HG03064 (cell line): ENCODE measurements around the gene HOXA11.

ENCODE experiments used
- ATAC-seq: cut with Tn5 transposase; IDR thresholded peaks from one replicate; pipeline ENCODE4 v1.9.1; 2021; ENCODE audit warnings: low read depth; ENCODE audit not compliant: unreplicated experiment

HOXA11 gene

GRCh38 chr7:27148756-27149641 lies 36.0 kb downstream of the HOXA11 start:
- no peak for ATAC-seq

DNA sequence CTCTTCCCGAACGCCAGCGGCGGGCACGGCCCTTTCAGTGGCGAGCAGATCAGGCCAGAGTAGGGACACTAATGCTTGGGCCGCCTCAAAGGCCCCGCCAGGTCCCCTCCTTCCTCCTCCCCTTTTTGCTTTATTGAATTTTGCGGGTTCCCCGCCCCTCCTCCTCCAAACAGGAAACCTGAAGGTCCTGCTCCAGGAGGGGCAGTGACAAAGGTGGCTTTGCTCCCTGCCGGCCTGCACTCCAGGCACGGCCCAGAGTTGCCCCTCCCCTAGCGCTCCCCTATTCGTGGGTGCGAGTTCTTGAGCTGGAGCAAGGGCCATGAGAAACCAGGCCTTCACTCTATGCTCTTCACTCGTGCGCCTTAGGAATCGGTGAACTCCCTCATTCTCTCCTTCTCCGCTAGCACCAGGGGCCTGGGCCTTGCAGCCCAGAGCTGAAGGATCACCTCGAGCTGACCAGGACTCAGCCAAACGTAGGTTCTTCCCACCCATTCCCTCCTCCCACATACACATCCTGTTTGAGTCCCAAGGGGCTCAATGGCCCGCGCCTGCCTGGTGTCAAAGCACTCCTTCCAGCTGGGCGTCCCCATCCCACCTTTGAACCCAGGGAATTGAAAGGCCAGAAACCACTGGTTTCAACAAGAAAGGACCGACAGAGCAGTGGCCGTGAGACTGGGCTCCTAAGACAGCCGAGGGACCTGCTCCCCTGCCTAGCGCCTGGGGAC lies 36.8 kb downstream of the HOXA11 start:
- no peak for ATAC-seq

DNA sequence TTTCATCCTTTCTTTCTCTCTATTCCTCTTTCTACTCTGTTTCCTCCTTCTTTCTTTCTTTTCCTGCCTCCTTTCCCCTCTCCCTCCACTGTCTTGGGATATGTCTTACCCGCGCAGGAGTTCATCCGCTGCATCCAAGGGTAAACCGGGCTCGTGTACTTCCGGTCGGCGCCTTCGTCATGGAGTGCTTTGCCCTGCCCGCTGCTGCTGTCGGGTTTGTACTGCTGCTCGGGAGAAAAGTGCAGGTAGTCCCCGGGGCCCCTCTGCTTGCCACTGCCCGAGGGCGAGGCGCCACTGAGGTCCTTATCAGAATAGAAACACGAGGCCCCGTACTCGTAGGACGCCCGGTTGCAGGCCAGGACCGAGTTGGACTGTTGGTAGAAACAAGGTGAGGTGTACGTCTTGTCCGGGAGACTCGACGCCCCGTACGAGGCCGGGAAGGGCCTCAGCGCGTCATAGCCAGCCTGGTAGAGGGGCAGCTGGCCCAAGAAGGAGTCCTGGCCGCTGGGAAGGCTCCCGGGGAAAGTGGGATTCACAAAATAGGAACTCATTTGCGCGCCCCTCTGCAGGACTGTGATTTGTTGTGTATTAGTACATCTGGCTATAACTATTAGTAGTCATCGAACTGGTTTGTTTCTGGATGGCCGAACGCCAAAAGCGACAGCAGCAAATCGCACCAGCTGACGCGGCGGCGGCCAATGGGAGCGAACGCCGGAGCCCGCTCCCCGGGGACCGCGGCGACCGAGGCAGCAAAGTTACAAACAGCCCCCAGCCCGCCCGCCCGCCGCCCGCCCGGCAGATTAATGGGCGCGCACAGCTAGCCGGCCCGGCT lies 37.6 kb downstream of the HOXA11 start, which contains the start of gene HOXA6:
Gene HOXA6 (minus strand): TSS at position 576 of the 832 bp plus-strand sequence. CDS start 25 bp downstream, at position 551.
- no peak for ATAC-seq

DNA sequence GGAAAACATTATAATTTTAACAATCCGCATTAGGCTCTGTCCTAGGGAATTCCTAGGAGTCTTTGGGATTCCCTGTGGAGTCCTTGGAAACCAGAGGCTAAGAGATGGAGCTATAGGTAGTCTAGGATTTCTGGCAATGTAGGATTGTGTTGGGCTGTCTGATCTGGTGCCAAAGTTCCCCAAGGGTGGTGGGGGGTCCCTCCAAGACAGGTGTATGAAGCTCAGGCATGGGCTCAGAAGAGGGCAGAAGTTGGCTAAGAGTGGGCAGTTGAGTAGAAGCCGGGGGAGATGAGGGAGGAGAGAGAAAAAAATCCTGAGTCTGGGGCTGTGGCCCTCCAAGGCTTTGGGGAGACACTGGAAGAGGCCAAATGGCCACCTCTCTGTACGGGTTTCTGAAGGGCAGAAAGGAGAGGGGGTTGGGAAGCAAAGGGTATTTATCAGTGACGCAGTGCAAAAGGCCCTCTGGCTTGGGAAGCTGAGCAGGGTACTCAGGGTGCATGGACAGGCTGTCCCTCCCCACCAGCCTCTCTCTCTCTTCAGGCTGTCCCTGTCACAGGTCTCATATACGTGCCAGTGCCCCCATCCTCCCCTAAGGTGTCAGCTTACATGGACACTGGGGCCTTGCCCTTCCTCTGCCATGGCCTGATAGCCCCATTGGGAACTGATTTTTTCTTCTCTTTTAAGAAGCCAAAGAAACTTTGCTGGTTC lies 38.4 kb downstream of the HOXA11 start:
- ATAC-seq, result no peak

GRCh38 chr7:27145914-27146412 lies 39.1 kb downstream of the HOXA11 start:
- no peak for ATAC-seq

DNA sequence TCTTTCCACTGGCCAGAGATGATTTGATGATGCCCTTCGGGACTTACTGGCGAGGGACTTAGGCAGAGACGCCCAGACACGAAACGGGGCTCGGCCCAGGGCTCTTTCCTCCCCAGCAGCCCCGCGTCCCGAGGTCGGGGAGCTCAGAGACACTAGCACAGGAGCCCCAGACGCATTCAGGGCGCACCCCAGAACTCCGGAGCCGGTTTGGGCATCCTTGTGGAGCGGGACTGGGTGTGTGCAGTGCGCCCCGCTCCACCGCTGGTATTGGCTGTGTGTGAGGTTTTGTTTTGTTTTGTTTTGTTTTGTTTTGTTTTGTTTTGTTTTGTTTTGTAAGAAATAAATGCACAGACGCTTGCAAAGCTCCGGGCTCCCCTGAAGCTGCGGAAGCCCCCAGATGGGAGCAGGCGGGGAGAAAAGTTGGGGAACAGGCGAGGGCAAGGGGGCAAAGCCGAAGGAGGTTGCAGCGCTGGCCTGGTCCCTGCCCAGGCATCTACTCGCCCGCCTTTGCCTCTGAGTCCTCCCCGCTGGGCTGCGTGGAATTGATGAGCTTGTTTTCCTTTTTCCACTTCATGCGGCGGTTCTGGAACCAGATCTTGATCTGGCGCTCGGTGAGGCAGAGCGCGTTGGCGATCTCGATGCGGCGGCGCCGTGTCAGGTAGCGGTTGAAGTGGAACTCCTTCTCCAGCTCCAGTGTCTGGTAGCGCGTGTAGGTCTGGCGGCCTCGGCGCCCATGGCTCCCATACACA lies 39.7 kb downstream of the HOXA11 start:
- ATAC-seq, result no peak

- no peak for ATAC-seq
Measured at GRCh38 chr7:27144781-27145164, 40.3 kb downstream of the HOXA11 start.

DNA sequence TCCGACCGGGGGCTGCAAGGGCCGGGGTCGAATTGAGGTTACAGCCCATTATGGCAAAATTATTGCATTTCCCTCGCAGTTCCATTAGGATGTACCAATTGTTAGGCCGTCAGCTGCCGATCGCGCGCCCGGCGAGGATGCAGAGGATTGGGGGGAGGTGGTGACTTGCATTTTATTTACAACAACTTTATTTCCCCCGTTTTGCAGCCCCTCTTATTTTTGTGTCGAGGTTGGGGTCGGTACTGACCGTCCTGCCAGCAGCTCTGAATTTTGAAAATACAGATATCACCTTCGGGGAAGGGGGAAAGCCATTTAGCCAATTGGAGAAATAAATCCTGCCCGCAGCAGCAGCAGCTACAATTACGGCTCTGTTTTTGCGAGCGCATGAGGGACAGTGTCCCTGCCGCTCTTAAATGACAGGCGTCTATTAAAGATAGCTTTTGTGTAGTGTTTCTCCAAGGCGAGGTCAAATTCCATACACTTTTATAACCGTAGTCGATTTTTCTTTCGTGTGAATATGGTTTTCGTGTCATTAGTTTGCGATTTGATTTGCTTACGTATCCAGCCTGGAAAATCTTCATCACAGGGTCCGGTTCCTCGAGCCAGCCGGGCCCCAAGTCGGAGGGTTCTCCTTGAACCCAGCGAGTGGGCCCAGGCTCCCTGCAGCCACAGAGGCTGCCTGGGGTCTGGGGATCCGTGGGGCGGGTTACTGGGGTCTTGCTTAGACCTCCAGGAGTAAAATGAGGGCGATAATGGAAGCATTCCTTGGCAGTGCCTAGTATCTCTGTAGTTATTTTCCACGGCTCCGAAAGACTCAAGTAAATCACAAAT lies 40.9 kb downstream of the HOXA11 start:
- no peak for ATAC-seq

DNA sequence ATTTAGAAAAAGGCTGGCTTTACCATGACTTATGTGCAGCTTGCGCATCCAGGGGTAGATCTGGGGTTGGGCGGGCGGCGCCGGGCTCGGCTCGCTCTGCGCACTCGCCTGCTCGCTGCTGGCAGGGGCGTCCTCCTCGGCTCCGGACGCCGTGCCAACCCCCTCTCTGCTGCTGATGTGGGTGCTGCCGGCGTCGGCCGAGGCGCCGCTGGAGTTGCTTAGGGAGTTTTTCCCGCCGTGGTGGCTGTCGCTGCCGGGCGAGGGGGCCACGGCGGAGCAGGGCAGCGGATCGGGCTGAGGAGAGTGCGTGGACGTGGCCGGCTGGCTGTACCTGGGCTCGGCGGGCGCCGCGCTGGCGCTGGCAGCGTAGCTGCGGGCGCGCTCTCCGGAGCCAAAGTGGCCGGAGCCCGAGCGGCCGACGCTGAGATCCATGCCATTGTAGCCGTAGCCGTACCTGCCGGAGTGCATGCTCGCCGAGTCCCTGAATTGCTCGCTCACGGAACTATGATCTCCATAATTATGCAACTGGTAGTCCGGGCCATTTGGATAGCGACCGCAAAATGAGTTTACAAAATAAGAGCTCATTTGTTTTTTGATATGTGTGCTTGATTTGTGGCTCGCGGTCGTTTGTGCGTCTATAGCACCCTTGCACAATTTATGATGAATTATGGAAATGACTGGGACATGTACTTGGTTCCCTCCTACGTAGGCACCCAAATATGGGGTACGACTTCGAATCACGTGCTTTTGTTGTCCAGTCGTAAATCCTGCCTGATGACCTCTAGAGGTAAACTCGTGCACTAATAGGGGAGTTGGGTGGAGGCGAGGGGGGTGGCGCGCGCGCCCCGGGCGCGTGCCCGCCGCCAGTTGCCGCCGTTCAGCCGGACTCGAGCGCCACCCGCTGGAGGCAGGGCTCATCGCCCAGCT lies 41.7 kb downstream of the HOXA11 start, which contains the start of gene HOXA5:
Gene HOXA5 (minus strand): TSS at position 659 of the 927 bp plus-strand sequence. CDS start 74 bp downstream, at position 585.
- ATAC-seq, result no peak

DNA sequence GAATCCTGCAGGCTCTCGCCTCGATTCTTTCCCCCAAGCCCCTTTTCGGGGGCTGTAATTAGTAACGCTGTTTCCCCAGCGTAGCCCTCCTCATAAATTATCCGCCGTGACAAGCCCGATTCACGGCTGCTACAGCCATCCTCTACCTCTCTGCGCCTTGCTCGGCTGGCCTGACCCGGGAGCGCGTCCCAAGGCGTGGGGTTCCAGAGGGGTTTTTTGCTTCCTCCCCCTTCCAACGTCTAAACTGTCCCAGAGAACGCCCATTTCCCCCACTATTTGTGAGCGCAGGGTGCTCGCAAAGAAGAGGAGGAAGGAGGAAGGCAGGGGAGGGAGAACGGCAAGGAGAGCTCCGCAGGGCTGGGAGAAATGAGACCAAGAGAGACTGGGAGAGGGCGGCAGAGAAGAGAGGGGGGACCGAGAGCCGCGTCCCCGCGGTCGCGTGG lies 42.4 kb downstream of the HOXA11 start:
- ATAC-seq, result no peak

- ATAC-seq, result no peak
Measured at GRCh38 chr7:27141923-27142579, 43.0 kb downstream of the HOXA11 start.

GRCh38 chr7:27141137-27141922 lies 43.7 kb downstream of the HOXA11 start:
- no peak for ATAC-seq

DNA sequence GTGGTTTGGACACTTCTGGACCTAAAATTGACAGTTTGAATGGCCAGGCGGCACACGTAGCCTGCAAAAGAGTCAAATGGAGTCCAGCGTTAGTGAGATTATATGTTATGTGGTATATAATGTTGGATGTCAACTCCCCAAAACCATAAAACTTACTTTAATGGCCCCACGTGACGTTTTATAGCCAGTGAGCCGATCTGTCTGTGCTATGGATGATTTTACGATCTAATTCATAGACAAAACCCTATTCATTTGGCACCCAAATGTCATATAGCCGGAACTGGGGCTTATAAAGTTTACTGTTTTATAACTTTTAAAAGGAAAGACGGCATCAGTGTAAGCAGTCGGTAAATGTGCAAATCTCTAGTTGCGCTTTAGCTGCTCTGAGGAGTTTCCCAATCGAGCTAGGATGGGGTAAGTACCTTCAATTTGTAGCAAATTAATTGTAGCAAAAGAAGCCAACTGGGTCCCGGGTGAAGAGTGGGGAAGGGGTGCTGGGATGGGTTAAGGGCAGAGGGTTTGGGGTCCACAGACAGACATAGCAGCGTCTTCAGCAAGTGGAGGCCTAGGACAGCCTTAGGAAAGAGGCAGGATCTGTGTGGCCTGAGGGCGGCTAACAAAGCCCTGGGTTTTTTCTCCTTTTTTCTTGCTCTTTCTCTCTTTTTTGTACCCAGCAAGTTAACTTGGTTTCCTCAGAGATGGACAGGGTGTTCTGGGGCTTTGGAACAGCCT lies 44.7 kb downstream of the HOXA11 start:
- no peak for ATAC-seq

DNA sequence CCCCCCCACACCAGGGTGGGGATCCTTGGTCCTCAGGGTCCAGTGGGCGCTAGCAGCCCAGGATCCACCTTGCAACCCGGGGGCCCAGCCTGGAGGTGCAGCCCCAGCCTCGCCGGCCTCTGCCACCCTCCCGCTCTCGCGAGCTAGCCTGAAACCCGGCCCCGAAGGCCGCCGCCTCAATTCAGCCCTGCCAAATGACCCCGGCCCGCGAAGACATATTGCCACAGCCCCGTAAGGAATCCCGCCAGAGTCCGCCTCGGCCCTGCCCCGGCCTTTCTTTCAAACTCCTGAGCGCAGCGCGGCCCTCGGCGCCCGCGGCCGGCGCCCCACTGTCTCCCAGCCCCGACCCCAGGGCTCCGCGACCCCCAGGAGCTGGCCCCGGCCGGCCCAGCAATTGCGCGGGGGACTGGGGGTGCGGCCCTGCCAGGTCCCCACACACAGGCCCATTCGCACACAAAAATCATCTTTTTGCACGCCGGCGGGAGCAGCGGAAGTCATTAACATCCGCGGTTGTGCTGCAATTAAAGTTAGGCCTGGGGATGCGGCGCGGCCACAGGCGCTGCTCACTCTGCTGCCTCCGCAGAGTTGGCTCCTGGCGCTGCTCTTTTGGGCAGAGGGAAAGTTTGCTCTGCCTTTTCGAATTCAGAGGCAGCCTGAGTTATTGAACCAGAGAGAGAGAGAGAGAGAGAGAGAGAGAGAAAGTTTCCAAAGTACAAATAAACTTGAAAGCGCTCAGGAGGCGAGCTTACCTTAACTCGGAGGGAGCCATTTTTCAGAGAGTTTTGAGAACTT lies 45.5 kb downstream of the HOXA11 start:
- no peak for ATAC-seq

- no peak for ATAC-seq
Measured at GRCh38 chr7:27138985-27139333, 46.1 kb downstream of the HOXA11 start.
